ENCODE results near the gene GABRB2.

DNA sequence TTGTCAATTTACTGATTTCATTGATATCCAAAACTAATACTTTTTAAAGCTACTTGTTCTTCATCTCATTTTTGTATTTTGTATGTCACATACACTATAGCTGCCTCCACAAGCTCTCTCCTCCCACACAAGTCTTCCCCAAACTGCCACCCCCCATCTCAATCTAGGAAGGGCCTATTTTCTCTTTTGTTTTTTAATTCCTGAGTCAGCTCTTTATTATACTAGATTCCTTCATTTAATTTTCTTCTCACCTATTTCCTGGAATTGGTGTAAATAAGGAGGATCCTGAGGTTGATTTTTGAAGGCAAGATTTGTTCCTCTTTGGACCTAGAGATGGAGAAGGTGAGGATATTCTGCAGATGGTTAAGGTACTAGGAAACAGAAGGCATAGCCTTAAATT is 277.4 kb downstream of the GABRB2 start:
- TF ChIP-seq CTCF (IDR thresholded peaks at IDR 0.05) = no peak
- TF ChIP-seq POLR2A (IDR thresholded peaks at IDR 0.05) = no peak

Measured in Peyer's patch (tissue), 4 donors.